Fibroblast of lung (primary cell): ENCODE measurements around the gene IGF1. TPM values are rescaled to one million over a fixed set of nuclear protein-coding genes. Genes with fewer than 3 reads are reported as not detected.

Experiments used
- DNase-seq, 2 donors: peaks; one replicate each; pipeline versions ENCODE4 v3.0.0 to v3.0.0-alpha.2; 2010; ENCODE audit warnings: low read depth in 2 of 2
- H2AFZ ChIP-seq: 2 replicates; pipeline ENCODE4 v1.5.1; 2012; ENCODE audit warnings: low read length, control low read depth, inconsistent platforms
- H3K27ac ChIP-seq: 2 replicates; pipeline ENCODE4 v1.5.1; 2011; ENCODE audit warnings: low read length, control low read depth; ENCODE audit not compliant: insufficient read depth
- H3K27me3 ChIP-seq: 2 replicates; pipeline ENCODE4 v1.5.1; 2011; ENCODE audit warnings: mild to moderate bottlenecking, low read length; ENCODE audit not compliant: control insufficient read depth, insufficient read depth
- H3K36me3 ChIP-seq: 2 replicates; pipeline ENCODE4 v1.5.1; 2011; ENCODE audit warnings: low read length; ENCODE audit not compliant: control insufficient read depth, insufficient read depth
- H3K4me1 ChIP-seq: 2 replicates; pipeline ENCODE4 v1.5.1; 2011; ENCODE audit warnings: low read length; ENCODE audit not compliant: control insufficient read depth, insufficient read depth; ENCODE audit errors: extremely low read depth
- H3K4me2 ChIP-seq: 2 replicates; pipeline ENCODE4 v1.5.1; 2011; ENCODE audit warnings: low read length, control low read depth; ENCODE audit not compliant: insufficient read depth; ENCODE audit errors: extremely low read depth
- H3K4me3 ChIP-seq, 4 experiments: fragments of 200-600 bp in 1 of 4; sonication (generic) in 1 of 4; replicated peaks in 1 of 4; 2 replicates each; pipeline ENCODE4 v1.5.1; 2011 to 2016; ENCODE audit warnings: low read length in 4 of 4, low read depth in 3 of 4, mild to moderate bottlenecking in 3 of 4, control low read depth in 2 of 4, inconsistent platforms in 1 of 4, mixed read lengths in 1 of 4; ENCODE audit not compliant: insufficient read depth in 1 of 4; ENCODE audit errors: control extremely low read depth in 1 of 4
- H3K79me2 ChIP-seq: 2 replicates; pipeline ENCODE4 v1.5.1; 2012; ENCODE audit warnings: mild to moderate bottlenecking, low read length, inconsistent platforms; ENCODE audit not compliant: control insufficient read depth, insufficient read depth
- H3K9ac ChIP-seq: 2 replicates; pipeline ENCODE4 v1.5.1; 2011; ENCODE audit warnings: mild to moderate bottlenecking, low read length, control low read depth; ENCODE audit not compliant: insufficient read depth
- H3K9me3 ChIP-seq: 2 replicates; pipeline ENCODE4 v1.5.1; 2012; ENCODE audit warnings: low read depth, low read length; ENCODE audit not compliant: control insufficient read depth, insufficient read depth
- H4K20me1 ChIP-seq: 2 replicates; pipeline ENCODE4 v1.5.1; 2011; ENCODE audit warnings: low read length; ENCODE audit not compliant: control insufficient read depth, insufficient read depth; ENCODE audit errors: extremely low read depth
- CTCF ChIP-seq, 2 donors: IDR thresholded peaks in 1 of 2; conservative IDR thresholded peaks in 1 of 2; 1 replicate in 1 of 2; 2 replicates in 1 of 2; pipeline ENCODE4 v1.5.1; 2011 to 2012; ENCODE audit warnings: low read length in 2 of 2, control low read depth in 1 of 2, inconsistent platforms in 1 of 2, low read depth in 1 of 2, mild to moderate bottlenecking in 1 of 2
- EZH2 ChIP-seq: IDR thresholded peaks from 2 replicates; pipeline ENCODE4 v1.5.1; 2012; ENCODE audit warnings: low read length, control low read depth, mild to moderate bottlenecking; ENCODE audit errors: missing control alignments
- polyA plus RNA-seq, 2 donors: library from polyadenylated mRNA; depleted of rRNA in 1 of 2; stranded (reverse) in 1 of 2; unstranded in 1 of 2; fragments of >200 nt; gene quantifications; 2 replicates each; pipeline ENCODE4 v1.2.1, GENCODE V29; 2011 to 2012; ENCODE audit warnings: missing spikeins in 1 of 2
- total RNA-seq: library from RNA; depleted of rRNA; stranded (reverse); fragments of >200 nt; gene quantifications from 2 replicates; pipeline ENCODE4 v1.2.1, GENCODE V29; 2014

The IGF1 gene
- total and polyA plus RNA-seq, 2 donors (not counting 1 experiment from before 2014, with no cell fraction given), result 0.05 to 0.83 TPM

- H3K9me3 ChIP-seq, result no peaks in the 10 kb centered on the region
- H3K79me2 ChIP-seq, result no peaks in the 10 kb centered on the region
- no peak for DNase-seq
- no peak overlapping the region for H3K4me3 ChIP-seq
- H3K4me2 ChIP-seq, result no peak overlapping the region
- H3K9ac ChIP-seq, result no peak overlapping the region
- no peak overlapping the region for H3K27ac ChIP-seq
- no peaks in the 10 kb centered on the region for H3K4me1 ChIP-seq
- no peaks in the 10 kb centered on the region for H3K36me3 ChIP-seq
- H2AFZ ChIP-seq, result no peak overlapping the region
- no peaks in the 10 kb centered on the region for H3K27me3 ChIP-seq
- H4K20me1 ChIP-seq, result no peaks in the 10 kb centered on the region
- no peak for TF ChIP-seq EZH2
- no peak for TF ChIP-seq CTCF (conservative IDR thresholded peaks at IDR 0.05 in 1 of 2, IDR thresholded peaks at IDR 0.05 in 1 of 2; ENCODE audit: low read depth in 1 of 2, low read length in 2 of 2)
Measured at GRCh38 chr12:102481705-102482425, 1.5 kb upstream of the IGF1 start.

- Histone ChIP-seq H3K4me3 (peak overlapping the region in 1 of 4 experiments; percentile 36), H2AFZ (no peak overlapping the region), H3K9me3 (no peaks in the 10 kb centered on the region), H3K27ac (no peak overlapping the region), H3K4me2 (no peak overlapping the region), H3K9ac (no peak overlapping the region), H3K27me3 (no peaks in the 10 kb centered on the region), H4K20me1 (no peaks in the 10 kb centered on the region), H3K79me2 (no peaks in the 10 kb centered on the region), H3K4me1 (no peaks in the 10 kb centered on the region), H3K36me3 (no peaks in the 10 kb centered on the region)
- no peak for DNase-seq
- TF ChIP-seq EZH2 (no peak), CTCF (conservative IDR thresholded peaks at IDR 0.05 in 1 of 2, IDR thresholded peaks at IDR 0.05 in 1 of 2; ENCODE audit: low read depth in 1 of 2, low read length in 2 of 2) (no peak)
Measured at GRCh38 chr12:102479939-102480338, 424 bp downstream of the IGF1 start.

GRCh38 chr12:102479099-102479885, 1.1 kb downstream of the IGF1 start:
- peak overlapping the region in 2 of 4 experiments; percentile 12 to 36 for H3K4me3 ChIP-seq
- no peak overlapping the region for H2AFZ ChIP-seq
- no peaks in the 10 kb centered on the region for H3K9me3 ChIP-seq
- no peaks in the 10 kb centered on the region for H3K36me3 ChIP-seq
- peak overlapping the region; percentile 46 for H3K4me2 ChIP-seq
- H3K9ac ChIP-seq, result no peak overlapping the region
- H4K20me1 ChIP-seq, result no peaks in the 10 kb centered on the region
- H3K27ac ChIP-seq, result no peak overlapping the region
- H3K27me3 ChIP-seq, result no peaks in the 10 kb centered on the region
- TF ChIP-seq CTCF (conservative IDR thresholded peaks at IDR 0.05 in 1 of 2, IDR thresholded peaks at IDR 0.05 in 1 of 2; ENCODE audit: low read depth in 1 of 2, low read length in 2 of 2), result no peak
- TF ChIP-seq EZH2, result no peak
- no peak for DNase-seq
- no peaks in the 10 kb centered on the region for H3K4me1 ChIP-seq
- no peaks in the 10 kb centered on the region for H3K79me2 ChIP-seq
